ENCODE measurements around the gene SMAD7.

DNA sequence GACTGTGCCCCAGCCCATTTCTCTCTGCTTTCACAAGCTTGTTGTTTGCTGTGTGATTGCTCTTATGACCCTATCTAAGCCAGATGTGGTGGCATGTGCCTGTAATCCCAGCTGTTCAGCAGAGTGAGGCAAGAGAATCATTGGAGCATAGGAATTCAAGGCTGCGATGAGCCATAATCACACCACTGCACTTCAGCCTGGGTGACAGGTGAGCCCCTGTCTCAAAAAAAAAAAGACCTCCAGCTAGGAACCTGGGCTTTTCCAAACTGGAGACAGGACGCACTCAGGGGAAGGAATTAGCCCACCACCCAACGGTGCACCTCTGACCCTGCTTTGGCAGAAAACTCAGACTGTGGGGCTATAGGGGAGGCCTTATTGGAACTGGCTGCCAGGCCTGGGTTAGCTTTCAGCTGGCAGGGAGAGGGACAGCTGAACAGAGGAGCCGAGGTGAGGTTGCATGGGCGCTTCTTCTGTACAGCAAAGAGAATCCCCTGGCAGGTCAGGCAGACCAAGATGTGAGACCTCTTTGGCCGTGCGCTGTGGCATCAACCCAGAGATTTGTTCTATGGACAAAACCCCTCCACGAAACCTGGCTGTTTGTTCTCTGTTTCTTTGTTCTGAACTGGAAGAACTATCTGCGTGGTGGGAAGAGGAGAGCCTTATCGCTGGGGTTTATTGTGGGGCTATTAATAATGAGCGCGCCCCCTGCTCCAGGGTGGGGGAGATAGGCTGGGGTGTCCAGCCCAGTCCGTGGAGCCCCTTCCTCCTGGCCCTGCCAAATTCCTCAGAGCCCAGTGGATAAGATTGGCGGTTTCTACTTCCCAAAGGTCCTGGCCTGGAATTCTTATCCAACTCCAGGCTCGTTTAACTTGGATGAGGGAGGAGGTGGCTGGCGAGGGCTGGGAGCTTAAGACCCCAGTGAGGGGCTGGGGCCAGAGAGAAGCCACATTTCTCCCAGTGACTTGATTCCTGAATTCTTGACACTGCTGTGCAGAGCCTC lies 38.8 kb upstream of the SMAD7 start:
- no peak for TF ChIP-seq POLR2A (IDR thresholded peaks at IDR 0.05)
- TF ChIP-seq, protein P1, sequence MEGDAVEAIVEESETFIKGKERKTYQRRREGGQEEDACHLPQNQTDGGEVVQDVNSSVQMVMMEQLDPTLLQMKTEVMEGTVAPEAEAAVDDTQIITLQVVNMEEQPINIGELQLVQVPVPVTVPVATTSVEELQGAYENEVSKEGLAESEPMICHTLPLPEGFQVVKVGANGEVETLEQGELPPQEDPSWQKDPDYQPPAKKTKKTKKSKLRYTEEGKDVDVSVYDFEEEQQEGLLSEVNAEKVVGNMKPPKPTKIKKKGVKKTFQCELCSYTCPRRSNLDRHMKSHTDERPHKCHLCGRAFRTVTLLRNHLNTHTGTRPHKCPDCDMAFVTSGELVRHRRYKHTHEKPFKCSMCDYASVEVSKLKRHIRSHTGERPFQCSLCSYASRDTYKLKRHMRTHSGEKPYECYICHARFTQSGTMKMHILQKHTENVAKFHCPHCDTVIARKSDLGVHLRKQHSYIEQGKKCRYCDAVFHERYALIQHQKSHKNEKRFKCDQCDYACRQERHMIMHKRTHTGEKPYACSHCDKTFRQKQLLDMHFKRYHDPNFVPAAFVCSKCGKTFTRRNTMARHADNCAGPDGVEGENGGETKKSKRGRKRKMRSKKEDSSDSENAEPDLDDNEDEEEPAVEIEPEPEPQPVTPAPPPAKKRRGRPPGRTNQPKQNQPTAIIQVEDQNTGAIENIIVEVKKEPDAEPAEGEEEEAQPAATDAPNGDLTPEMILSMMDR (IDR thresholded peaks at IDR 0.05): no peak
